ENCODE data around the gene ADGRD1.

ADGRD1 gene

GRCh38 chr12:130959632-130960031, 5.9 kb downstream of the ADGRD1 start:
- intact Hi-C loops (cut with DNase I): no loop called here
- peak in 2 of 42 donors; percentile 20 to 30 for DNase-seq

DNA sequence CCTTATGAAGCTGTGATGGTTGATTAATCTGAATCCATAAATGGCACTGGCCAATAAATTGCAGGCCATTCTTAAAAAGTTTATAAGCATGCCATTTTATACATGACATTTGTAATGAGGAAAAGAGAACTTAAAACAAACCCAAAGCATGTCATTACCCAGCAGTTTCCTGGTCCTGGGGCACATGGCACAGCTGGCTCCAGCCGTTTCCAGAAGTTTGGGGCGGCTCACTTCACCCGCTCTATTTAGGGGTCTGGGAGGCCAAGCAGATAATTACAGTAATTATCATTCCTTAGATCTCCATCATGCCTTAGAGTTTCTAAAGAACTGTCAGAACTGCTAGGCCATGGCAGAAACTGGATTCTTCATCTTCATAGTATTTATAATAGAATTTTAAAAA, 6.4 kb downstream of the ADGRD1 start:
- DNase-seq: peak in 2 of 42 donors; percentile 5 to 10
- intact Hi-C loops (cut with DNase I): no loop called here

GRCh38 chr12:130960787-130961186, 7.1 kb downstream of the ADGRD1 start:
- DNase-seq: peak in 2 of 42 donors; percentile 18 to 25
- intact Hi-C loops (cut with DNase I): no loop called here

GRCh38 chr12:130961921-130962451, 8.3 kb downstream of the ADGRD1 start:
- peak in 6 of 42 donors; percentile 6 to 58 (median 28) for DNase-seq
- intact Hi-C loops (cut with DNase I): no loop called here

DNA sequence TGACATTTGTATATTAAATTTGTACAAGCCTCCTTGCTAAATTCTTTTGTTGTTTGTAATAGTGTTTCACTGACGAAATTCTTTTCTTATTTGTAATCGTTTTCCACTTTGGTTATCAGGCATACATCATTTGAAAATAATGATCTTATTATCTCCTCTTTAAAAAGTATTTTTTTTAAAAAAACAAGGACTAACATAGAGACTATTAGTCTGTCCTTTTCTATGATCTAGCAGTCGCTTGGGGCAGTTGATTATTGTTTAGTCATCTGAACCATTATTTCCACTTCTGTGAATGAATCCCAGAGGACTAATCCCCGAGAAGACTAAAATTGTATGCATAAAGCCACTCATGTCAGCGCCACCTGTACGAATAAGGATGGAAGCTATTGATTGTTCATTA, 11.5 kb downstream of the ADGRD1 start:
- DNase-seq: no peak

GRCh38 chr12:130965668-130966067, 12.0 kb downstream of the ADGRD1 start:
- intact Hi-C loops (cut with DNase I): no loop called here
- no peak for DNase-seq

More for the DNA sequence above, 11.5 kb downstream of the ADGRD1 start:
- intact Hi-C loops (cut with DNase I): no loop called here

- no peak for DNase-seq
- intact Hi-C loops (cut with DNase I): no loop called here
Measured at GRCh38 chr12:130966443-130967030, 12.8 kb downstream of the ADGRD1 start.

DNA sequence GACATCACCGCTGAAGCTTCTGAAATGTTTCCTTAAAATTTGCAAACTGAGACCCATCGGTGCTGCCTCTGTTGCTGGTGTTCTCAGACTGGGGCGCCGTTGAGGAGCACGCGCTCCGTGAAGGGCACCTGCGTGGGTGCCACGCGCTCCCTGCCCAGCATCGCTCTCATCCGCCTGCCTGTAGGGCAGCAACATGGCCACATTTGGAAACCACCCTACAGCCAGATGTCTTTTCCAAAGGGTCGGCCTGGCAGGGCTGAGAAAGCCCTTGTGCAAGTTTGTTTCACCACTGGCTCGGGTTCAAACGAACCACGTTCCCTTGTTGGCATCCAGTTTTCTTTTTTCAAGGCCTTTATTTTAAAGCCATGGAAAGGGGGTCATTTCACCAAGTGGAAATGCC, 13.9 kb downstream of the ADGRD1 start:
- intact Hi-C loops (cut with DNase I): no loop called here
- DNase-seq: peak in 1 of 42 donors; percentile 3

DNA sequence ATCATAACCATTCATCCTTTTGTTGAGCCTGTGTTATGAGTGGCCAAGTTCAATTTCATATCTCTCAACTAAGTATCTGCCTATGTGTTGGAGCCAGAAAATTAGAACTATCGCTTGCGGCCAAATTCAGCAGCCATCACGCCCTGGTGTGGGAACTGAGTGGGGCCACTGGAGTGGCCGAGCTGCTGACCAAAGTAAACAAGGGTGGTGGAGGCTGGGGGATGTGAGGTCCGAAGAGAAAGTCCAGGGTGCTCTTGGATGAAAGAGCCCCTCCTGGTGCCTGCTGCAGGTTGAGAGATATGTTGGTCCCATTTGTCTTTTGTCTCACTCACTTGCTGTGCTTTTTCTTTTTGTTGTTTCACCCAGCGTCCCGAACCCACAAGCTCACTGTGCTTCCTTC, 14.9 kb downstream of the ADGRD1 start:
- intact Hi-C loops (cut with DNase I): no loop called here
- DNase-seq: no peak

DNA sequence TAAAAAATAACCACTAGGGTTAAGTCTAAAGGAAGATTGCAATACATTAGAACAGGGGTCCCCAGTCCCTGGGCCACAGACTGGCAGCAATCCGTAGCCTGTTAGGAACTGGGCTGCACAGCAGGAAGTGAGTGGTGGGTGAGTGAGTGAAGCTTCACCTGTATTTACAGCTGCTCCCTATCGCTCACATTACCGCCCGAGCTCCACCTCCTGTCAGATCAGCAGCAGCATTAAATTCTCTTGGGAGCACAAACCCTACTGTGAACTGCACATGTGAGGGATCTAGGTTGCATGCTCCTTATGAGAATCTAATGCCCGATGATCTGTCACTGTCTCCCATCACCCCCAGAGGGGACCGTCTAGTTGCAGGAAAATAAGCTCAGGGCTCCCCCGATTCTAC, 15.5 kb downstream of the ADGRD1 start:
- DNase-seq: no peak
- intact Hi-C loops (cut with DNase I): no loop called here

DNA sequence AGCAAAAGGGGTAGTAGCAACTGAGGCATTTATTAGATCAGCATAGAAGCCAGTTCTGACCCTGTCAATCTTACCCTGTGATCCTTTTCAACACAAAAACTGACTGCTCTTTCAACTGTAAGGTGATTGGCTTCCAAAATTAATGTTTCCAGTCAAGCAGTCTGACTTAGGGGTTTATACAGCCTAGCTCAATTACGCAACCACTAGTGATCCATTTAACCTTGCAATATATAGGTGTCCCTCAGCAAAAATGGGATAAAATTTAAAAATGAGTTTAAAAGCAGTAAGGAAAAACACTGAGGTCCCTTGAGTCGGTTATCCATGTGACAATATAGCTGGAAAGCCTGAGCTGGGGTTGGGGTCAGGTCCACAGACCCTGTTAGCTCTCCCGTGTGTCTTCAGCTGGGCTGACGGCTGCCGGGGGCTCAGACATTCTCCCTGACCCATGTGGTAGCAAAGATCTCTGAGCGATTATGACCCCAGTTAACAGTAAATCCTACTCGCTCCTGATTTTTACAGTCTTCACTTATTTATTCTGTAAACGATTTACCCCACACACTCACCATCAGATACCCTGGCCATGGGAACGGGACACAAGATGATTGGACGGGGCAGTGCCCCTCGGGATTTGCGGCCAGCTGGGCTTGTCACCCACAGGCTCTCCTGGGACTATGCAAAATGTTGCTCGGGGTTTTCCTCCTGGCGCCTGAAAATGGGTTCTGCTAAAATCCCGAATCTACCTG, 16.6 kb downstream of the ADGRD1 start:
- intact Hi-C loops (cut with DNase I): no loop called here
- no peak for DNase-seq

DNA sequence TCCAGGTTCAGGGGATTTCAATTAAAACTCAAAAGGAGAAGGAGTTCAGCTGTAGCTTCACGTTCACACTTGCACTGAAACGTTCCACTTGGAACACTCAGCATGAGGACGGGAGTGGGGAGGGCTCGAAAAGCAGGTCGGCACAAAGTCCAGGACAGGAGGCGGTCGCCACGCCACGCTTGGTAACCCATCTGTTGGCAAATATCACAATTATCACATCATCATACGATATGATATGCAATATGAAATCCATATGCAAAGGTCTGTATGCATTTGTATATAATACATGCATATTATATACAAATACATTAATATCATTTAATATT, 17.2 kb downstream of the ADGRD1 start:
- intact Hi-C loops (cut with DNase I): no loop called here
- no peak for DNase-seq

DNA sequence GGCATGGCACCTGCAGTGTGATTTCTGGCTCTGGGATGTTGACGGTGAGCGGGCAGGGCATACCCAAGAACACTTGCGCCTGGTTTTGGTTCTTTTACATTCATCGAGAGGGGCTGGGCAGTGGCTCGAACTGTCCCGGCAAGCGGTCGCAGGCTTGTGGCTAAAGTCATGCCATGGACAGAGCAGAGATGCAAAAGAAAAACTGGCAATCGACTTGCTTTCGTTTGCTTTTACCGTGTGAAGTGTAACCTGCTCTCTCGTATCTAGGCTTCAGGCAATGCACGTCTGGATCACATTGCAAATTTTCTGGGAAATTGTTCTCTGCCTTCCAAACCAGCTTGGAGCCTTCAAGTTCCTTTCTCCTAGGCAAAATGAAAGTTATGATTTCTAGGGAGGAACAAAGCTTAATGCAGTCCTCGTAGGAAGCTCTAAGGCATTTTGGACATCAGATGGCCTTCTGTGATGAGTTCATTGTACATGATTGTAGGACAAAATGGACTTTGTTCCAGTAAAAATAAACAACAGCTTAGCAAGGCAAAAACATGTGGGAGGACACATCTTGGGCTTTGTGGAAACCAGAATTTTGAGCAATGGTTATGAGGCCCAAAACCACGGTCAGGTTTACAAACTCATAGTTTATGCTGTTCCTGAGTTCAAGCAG, 18.3 kb downstream of the ADGRD1 start:
- no peak for DNase-seq
- intact Hi-C loops (cut with DNase I): no loop called here

- no peak for DNase-seq
- intact Hi-C loops (cut with DNase I): no loop called here
Measured at GRCh38 chr12:130972586-130972950, 18.9 kb downstream of the ADGRD1 start.

DNA sequence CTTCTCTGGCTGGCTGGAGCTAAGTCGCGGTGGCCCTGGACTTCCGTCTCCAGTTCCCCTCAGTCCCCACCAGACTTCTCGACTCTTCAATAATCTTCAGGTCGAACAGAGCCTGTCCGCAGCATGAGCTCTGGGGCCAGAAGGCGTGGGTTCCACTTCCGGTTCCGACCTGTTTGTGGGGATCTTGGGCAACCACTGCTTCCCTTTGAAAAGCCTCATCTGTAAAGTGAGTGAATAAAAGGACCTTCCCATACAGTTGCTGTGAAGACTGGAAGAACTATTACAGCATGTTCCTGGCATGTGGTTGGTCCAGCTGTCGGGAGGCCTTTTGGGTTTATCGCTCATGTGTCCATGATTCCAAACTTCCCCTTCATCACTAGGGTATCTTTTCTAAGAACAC, 19.4 kb downstream of the ADGRD1 start:
- DNase-seq: no peak
- intact Hi-C loops (cut with DNase I): no loop called here

GRCh38 chr12:130973906-130974305, 20.2 kb downstream of the ADGRD1 start:
- intact Hi-C loops (cut with DNase I): no loop called here
- DNase-seq: no peak

DNA sequence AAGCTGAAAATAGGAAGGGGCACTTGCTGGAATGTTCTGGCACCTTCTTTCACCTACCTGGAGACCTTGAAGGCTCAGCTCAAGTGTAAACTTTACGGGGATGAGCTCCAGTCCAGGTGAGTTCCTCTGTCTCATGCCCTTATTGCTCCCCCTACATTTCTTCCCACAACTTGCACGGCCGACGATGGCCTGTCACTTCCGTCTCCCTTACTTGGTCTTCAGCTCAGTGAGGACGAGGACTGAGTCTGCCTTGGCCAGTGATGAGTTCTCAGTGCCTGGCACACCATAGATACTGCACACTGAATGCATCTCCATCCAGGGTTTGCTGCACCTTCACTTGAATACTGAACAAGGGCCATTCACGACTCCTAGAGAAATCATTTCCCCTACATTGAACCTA, 21.4 kb downstream of the ADGRD1 start:
- peak in 1 of 42 donors; percentile 1 for DNase-seq
- intact Hi-C loops (cut with DNase I): no loop called here

DNA sequence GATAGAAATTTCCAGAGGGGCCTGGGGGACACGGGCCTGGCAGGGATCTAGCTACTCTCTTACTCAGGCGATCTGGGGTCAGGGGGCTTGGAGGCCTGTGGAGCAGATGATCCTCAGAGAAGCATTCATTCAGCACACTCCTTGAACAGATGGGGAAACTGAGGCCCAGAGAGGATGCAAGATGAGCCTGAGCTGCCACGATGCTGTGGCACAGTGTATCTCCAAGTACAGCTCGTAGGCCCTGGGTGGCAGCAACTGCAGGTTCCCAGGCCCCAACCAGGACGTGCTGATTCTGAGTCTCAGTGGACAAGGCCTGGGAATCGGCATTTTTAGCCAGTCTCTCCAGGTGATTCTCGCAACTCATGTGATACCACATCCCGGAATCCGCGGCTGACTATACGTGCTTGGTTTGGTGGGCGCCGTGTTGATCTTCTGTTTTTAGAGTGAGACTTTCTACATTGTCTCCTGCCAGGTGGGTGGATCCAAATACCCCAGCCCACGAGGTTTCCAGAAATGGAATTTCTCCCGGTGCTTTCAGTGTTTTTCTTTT, 22.5 kb downstream of the ADGRD1 start:
- DNase-seq: no peak
- intact Hi-C loops (cut with DNase I): no loop called here

DNA sequence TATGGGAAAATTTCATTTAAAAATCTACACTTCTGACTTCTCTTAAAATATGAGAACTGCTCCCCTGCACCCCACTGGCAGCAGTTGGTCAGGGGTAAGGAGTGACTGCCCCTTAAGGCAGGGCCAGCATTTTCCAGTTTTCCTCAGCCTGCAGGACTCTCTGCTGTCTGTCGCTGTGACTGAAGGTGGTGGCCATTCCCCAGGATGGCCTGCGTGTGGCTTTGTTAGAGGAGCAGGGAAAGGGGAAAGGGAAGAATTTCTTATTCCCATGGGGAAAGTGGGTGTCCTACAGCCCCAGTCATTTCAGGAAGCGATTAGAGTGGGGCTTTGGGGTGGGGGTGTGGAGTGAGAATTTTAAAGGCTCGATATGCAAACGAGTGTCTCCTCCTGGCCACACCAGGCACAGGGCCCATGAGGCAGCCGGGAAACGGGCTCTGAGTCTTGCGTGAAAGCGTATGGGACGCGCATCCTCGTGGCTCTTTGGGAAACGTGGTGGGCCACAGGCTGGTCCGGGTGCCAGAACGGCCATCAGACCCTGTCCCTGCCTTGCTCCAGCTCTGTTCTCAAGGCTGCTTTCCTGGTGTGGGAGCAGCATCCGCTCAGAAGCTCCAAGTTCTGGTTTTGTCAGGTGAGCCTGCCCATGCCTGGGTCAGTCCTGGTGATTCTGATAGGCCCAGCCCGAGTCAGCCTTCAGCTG, 23.5 kb downstream of the ADGRD1 start:
- peak in 1 of 42 donors; percentile 3 for DNase-seq
- intact Hi-C loops (cut with DNase I): no loop called here

DNA sequence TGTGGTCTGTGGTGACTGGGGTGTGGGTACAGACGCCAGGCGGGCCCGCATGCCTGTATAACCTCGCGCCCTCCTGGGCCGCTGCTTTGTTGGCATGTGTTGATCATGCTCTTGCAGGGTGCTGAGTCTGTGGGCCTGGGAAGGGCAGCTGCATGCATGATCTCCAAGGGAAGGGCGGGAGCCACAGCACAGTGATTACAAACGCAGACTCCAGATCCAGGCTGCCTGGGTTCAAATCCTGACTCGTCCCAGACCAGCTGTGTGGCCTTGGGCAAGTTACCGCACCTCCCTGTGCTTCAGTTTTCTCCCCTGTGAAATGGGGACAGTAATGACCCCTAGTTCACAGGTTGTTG, 24.0 kb downstream of the ADGRD1 start:
- intact Hi-C loops (cut with DNase I): no loop called here
- peak in 2 of 42 donors; percentile 4 to 14 for DNase-seq
